ENCODE results near the gene APOBEC3G.
"Not testable (repeated sequence)": the region's sequence is repeated elsewhere in the genome, so short reads cannot be mapped to it uniquely, and the experiment has no call there.

DNA sequence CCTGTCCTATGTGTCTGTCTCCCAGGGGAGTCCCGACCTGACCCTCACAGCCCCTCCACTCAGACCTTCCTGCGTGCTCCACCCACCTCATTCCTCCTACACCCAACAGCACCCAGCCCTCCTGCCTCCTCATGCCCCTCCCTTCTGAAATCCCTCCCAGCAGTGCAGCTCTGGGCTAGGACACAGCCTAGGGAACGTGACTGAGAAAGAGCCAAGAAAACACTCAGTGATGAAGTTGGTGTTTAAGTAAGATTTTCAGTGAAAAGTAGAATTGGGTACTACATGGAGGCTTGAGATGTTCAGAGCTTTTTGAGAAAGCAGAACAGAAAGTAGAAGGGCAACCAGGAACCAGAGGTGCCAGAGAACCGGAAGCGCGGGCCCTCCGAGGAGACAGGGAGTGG is 4.5 kb upstream of the APOBEC3G start:
- TF ChIP-seq POLR2A (IDR thresholded peaks at IDR 0.05; ENCODE audit: low read depth); EP300 (IDR thresholded peaks at IDR 0.05): not testable (repeated sequence)
- TF ChIP-seq, protein P1, sequence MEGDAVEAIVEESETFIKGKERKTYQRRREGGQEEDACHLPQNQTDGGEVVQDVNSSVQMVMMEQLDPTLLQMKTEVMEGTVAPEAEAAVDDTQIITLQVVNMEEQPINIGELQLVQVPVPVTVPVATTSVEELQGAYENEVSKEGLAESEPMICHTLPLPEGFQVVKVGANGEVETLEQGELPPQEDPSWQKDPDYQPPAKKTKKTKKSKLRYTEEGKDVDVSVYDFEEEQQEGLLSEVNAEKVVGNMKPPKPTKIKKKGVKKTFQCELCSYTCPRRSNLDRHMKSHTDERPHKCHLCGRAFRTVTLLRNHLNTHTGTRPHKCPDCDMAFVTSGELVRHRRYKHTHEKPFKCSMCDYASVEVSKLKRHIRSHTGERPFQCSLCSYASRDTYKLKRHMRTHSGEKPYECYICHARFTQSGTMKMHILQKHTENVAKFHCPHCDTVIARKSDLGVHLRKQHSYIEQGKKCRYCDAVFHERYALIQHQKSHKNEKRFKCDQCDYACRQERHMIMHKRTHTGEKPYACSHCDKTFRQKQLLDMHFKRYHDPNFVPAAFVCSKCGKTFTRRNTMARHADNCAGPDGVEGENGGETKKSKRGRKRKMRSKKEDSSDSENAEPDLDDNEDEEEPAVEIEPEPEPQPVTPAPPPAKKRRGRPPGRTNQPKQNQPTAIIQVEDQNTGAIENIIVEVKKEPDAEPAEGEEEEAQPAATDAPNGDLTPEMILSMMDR (IDR thresholded peaks at IDR 0.05), result not testable (repeated sequence)

All from esophagus muscularis mucosa (tissue), 4 donors.